ENCODE measurements around the gene LRTM1.

DNA sequence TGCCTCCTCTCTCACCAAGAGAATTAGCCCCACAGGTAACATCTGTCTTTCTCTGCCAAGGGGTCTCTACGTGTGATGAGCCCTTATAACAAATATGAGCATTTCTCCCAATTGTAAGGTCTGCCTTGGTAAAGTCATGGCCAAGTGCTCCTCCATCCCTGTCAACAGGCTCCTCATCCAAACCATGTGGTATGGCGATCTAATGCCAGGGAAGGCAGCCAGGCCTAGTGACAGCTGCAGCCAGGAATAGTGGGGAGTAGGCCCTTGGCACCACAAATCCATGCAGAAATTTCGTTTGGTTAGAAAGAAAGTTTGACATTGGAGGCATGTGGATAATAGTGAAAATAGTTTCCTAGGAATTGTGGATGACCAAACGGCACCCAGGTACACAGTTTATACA lies 4.7 kb upstream of the LRTM1 start:
- TF ChIP-seq, protein P1, sequence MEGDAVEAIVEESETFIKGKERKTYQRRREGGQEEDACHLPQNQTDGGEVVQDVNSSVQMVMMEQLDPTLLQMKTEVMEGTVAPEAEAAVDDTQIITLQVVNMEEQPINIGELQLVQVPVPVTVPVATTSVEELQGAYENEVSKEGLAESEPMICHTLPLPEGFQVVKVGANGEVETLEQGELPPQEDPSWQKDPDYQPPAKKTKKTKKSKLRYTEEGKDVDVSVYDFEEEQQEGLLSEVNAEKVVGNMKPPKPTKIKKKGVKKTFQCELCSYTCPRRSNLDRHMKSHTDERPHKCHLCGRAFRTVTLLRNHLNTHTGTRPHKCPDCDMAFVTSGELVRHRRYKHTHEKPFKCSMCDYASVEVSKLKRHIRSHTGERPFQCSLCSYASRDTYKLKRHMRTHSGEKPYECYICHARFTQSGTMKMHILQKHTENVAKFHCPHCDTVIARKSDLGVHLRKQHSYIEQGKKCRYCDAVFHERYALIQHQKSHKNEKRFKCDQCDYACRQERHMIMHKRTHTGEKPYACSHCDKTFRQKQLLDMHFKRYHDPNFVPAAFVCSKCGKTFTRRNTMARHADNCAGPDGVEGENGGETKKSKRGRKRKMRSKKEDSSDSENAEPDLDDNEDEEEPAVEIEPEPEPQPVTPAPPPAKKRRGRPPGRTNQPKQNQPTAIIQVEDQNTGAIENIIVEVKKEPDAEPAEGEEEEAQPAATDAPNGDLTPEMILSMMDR (IDR thresholded peaks at IDR 0.05; ENCODE audit: insufficient read depth, low read length), result no peak
- TF ChIP-seq GABPA (IDR thresholded peaks at IDR 0.05; ENCODE audit: low read depth), result no peak
- no peak for TF ChIP-seq POLR2AphosphoS5 (IDR thresholded peaks at IDR 0.05; ENCODE audit: low read depth)
